ENCODE results near the gene SLC49A4.

The SLC49A4 gene

DNA sequence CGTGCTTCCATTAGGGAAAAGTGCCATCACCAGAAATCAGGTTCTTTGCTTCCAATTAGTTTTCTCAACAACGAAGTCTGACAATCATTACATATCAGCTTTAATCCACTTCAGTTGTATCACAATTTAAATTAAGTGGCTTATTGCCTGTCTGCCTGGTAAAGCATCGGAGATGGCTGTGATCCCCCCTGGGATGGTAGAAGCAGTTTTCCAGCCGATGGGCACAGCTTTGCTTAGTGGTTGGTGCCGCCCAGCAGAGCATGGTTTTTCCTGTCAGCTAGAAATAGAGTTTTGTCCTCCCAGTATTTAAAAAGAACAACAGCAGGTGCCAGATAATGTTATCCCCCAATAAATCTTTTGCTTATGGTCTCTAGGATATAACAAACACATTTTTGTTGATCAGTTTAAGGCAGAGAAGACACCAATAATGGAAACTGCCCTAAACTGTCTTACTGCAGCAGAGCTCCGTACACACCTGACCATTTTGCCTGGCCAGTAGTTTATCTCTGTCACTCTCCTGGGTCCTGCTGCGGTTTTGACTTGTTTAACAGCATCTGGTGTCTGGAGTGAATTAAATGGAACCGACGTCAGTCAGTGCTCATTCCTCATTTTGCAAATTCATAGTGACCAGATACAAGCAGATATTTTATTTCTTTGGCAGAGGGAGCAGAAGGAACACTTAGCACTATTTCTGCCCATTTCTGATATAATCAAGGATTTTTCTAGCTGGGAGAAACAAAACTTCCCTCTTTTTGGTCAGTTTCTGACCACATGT, 79.1 kb downstream of the SLC49A4 start:
- Histone ChIP-seq H3K27me3 (ENCODE audit: insufficient read depth, low read length) (no peaks in the 10 kb centered on the region), H3K36me3 (ENCODE audit: insufficient read depth, low read length) (no peaks in the 10 kb centered on the region), H3K79me2 (ENCODE audit: insufficient read depth, low read length) (no peaks in the 10 kb centered on the region), H3K27ac (ENCODE audit: low read depth, low read length, poor library complexity, severe bottlenecking) (no peak overlapping the region), H3K9me3 (ENCODE audit: low read length) (no peaks in the 10 kb centered on the region), H3K4me2 (ENCODE audit: low read length) (no peak overlapping the region), H3K9ac (ENCODE audit: low read length) (no peak overlapping the region), H3K9me2 (ENCODE audit: low read depth, low read length) (no peaks in the 10 kb centered on the region), H2AFZ (ENCODE audit: low read length) (no peak overlapping the region), H4K20me1 (ENCODE audit: insufficient read depth, low read length) (no peaks in the 10 kb centered on the region), H3F3A (ENCODE audit: insufficient read depth, low read length) (no peaks in the 10 kb centered on the region), H3K4me1 (ENCODE audit: insufficient read depth, low read length, severe bottlenecking) (no peaks in the 10 kb centered on the region), H3K4me3 (ENCODE audit: low read depth, low read length, poor library complexity, severe bottlenecking) (no peak overlapping the region)
- TF ChIP-seq, protein P1, sequence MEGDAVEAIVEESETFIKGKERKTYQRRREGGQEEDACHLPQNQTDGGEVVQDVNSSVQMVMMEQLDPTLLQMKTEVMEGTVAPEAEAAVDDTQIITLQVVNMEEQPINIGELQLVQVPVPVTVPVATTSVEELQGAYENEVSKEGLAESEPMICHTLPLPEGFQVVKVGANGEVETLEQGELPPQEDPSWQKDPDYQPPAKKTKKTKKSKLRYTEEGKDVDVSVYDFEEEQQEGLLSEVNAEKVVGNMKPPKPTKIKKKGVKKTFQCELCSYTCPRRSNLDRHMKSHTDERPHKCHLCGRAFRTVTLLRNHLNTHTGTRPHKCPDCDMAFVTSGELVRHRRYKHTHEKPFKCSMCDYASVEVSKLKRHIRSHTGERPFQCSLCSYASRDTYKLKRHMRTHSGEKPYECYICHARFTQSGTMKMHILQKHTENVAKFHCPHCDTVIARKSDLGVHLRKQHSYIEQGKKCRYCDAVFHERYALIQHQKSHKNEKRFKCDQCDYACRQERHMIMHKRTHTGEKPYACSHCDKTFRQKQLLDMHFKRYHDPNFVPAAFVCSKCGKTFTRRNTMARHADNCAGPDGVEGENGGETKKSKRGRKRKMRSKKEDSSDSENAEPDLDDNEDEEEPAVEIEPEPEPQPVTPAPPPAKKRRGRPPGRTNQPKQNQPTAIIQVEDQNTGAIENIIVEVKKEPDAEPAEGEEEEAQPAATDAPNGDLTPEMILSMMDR (IDR thresholded peaks at IDR 0.05; ENCODE audit: low read length), result no peak

DNA sequence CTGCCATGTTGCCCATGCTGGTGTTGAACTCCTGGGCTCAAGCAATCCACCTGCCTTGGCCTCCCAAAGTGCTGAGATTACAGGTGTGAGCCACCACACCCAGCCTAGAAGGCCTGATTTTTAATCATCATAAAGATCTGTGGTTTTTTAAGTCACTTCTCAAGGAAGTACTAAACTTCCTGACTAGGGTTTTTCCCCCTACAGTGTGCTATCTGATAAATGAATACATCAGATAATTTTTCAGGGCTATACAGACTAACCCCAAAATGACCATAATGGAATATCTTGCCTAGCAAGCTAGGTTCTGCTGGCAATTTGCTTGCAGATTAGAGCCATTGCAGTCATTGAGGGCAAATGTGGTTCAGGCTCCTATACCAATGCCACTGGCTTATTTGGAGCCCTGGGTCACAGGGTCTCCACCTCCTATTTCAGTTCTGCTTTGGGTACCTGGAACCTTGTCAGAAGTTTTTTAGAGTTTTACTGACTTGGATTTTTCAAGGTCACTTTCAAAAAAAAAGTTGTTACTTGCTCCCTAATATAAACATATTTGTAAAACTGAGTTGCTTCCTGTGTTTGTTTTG, 80.8 kb downstream of the SLC49A4 start:
- Histone ChIP-seq H4K20me1 (ENCODE audit: insufficient read depth, low read length) (no peaks in the 10 kb centered on the region), H3K36me3 (ENCODE audit: insufficient read depth, low read length) (no peaks in the 10 kb centered on the region), H3K9me2 (ENCODE audit: low read depth, low read length) (no peaks in the 10 kb centered on the region), H3F3A (ENCODE audit: insufficient read depth, low read length) (no peaks in the 10 kb centered on the region), H2AFZ (ENCODE audit: low read length) (no peak overlapping the region), H3K9ac (ENCODE audit: low read length) (no peak overlapping the region), H3K4me2 (ENCODE audit: low read length) (no peak overlapping the region), H3K9me3 (ENCODE audit: low read length) (no peaks in the 10 kb centered on the region), H3K4me1 (ENCODE audit: insufficient read depth, low read length, severe bottlenecking) (no peaks in the 10 kb centered on the region), H3K27me3 (ENCODE audit: insufficient read depth, low read length) (no peaks in the 10 kb centered on the region), H3K27ac (ENCODE audit: low read depth, low read length, poor library complexity, severe bottlenecking) (no peak overlapping the region), H3K79me2 (ENCODE audit: insufficient read depth, low read length) (no peaks in the 10 kb centered on the region), H3K4me3 (ENCODE audit: low read depth, low read length, poor library complexity, severe bottlenecking) (no peak overlapping the region)
- TF ChIP-seq, protein P1 (IDR thresholded peaks at IDR 0.05; ENCODE audit: low read length), result no peak
- TF ChIP-seq EZH2 (IDR thresholded peaks at IDR 0.05; ENCODE audit: borderline replicate concordance, low read length), result no peak

DNA sequence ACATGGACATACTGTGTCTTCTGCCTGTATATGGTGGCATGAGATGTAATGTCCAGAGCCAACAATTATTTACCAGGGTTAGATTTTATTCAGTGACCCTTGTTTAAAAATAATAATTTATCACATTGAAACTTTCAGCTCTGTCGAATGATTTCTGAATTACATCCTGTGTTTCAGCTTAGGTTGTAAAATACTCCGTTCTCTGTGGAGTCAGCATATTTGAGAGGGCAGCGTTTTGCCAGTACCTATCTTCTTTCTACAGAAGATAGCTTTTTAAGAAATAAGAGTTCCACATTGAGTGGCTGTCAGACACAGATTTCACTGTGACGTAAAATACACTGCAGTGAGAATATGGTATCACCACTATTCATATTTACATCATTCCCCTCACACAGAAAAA, 85.3 kb downstream of the SLC49A4 start:
- Histone ChIP-seq H4K20me1 (ENCODE audit: insufficient read depth, low read length) (no peaks in the 10 kb centered on the region; the same call in 1 of the 2 replicates), H3K36me3 (ENCODE audit: insufficient read depth, low read length) (no peaks in the 10 kb centered on the region; the same call in 1 of the 2 replicates)
- no peak for TF ChIP-seq EZH2 (IDR thresholded peaks at IDR 0.05; ENCODE audit: borderline replicate concordance, low read length)
- TF ChIP-seq, protein P1 (IDR thresholded peaks at IDR 0.05; ENCODE audit: low read length), result no peak

More for the DNA sequence above, 85.3 kb downstream of the SLC49A4 start:
- Histone ChIP-seq H3K9me2 (ENCODE audit: low read depth, low read length) (no peaks in the 10 kb centered on the region), H3K79me2 (ENCODE audit: insufficient read depth, low read length) (no peaks in the 10 kb centered on the region), H3K27ac (ENCODE audit: low read depth, low read length, poor library complexity, severe bottlenecking) (no peak overlapping the region), H3K4me3 (ENCODE audit: low read depth, low read length, poor library complexity, severe bottlenecking) (no peak overlapping the region), H3K4me1 (ENCODE audit: insufficient read depth, low read length, severe bottlenecking) (no peaks in the 10 kb centered on the region), H3K27me3 (ENCODE audit: insufficient read depth, low read length) (no peaks in the 10 kb centered on the region), H3K9me3 (ENCODE audit: low read length) (no peaks in the 10 kb centered on the region), H3K9ac (ENCODE audit: low read length) (no peak overlapping the region), H3K4me2 (ENCODE audit: low read length) (no peak overlapping the region), H3F3A (ENCODE audit: insufficient read depth, low read length) (no peaks in the 10 kb centered on the region), H2AFZ (ENCODE audit: low read length) (no peak overlapping the region)
